OCI-LY7 (cell line): Measurements from ENCODE around the gene CMSS1. TPM values are rescaled to one million over a fixed set of nuclear protein-coding genes. Genes with fewer than 3 reads are reported as not detected.

Experiments
- BruUV-seq: library from RNA; stranded (reverse); fragments of 400-500 nt; replicated peaks from 2 replicates; lab custom pipeline; 2021; lab: Mats Ljungman, UMichigan
- CTCF ChIA-PET: fragments of 300-600 bp; sonication (Branson Sonifier 250); formaldehyde crosslinking; loops from one replicate; lab custom pipeline; 2022; ENCODE audit warnings: antibody characterized with exemption; ENCODE audit not compliant: unreplicated experiment; lab: Charles Lee
- POLR2A ChIA-PET: fragments of 300-600 bp; sonication (Branson Sonifier 250); formaldehyde crosslinking; loops from one replicate; lab custom pipeline; 2022; ENCODE audit warnings: antibody characterized with exemption; lab: Charles Lee
- DNase-seq: peaks from one replicate; pipeline ENCODE4 v3.0.0-alpha.2; 2015; ENCODE audit warnings: low spot score
- H2AFZ ChIP-seq: fragments of 200-600 bp; sonication (generic), shearing (Covaris generic); 2 replicates; pipeline ENCODE4 v1.6.1; 2014; ENCODE audit warnings: mild to moderate bottlenecking, antibody characterized with exemption, low read length, moderate library complexity
- H3K27ac ChIP-seq: fragments of 200-600 bp; sonication (generic); 2 replicates; pipeline ENCODE4 v1.5.1; 2014; ENCODE audit warnings: mixed run types, low read depth, mild to moderate bottlenecking, moderate library complexity, low read length, inconsistent platforms; ENCODE audit not compliant: poor library complexity, severe bottlenecking
- H3K36me3 ChIP-seq: fragments of 200-600 bp; sonication (generic); 2 replicates; pipeline ENCODE4 v1.6.1; 2014; ENCODE audit warnings: mild to moderate bottlenecking, antibody characterized with exemption, low read length, moderate library complexity, mixed read lengths; ENCODE audit not compliant: insufficient read depth
- H3K4me1 ChIP-seq: fragments of 200-600 bp; sonication (generic); 2 replicates; pipeline ENCODE4 v1.5.1; 2014; ENCODE audit warnings: mild to moderate bottlenecking, low read length; ENCODE audit not compliant: insufficient read depth, poor library complexity, severe bottlenecking
- H3K4me2 ChIP-seq: fragments of 200-600 bp; sonication (generic); 2 replicates; pipeline ENCODE4 v1.6.1; 2014; ENCODE audit warnings: mild to moderate bottlenecking, low read length
- H3K4me3 ChIP-seq: fragments of 200-600 bp; sonication (generic); 2 replicates; pipeline ENCODE4 v1.5.1; 2014; ENCODE audit warnings: mild to moderate bottlenecking, low read depth, low read length; ENCODE audit not compliant: poor library complexity, severe bottlenecking
- H3K79me2 ChIP-seq: fragments of 200-600 bp; sonication (generic); 2 replicates; pipeline ENCODE4 v1.6.1; 2016; ENCODE audit warnings: low read depth, mild to moderate bottlenecking, low read length, moderate library complexity, mixed read lengths; ENCODE audit not compliant: insufficient read depth
- H3K9me2 ChIP-seq: fragments of 200-600 bp; sonication (generic); 2 replicates; pipeline ENCODE4 v1.6.1; 2016; ENCODE audit warnings: mild to moderate bottlenecking, low read length, mixed read lengths; ENCODE audit not compliant: insufficient read depth
- H3K9me3 ChIP-seq: fragments of 200-600 bp; sonication (generic); 2 replicates; pipeline ENCODE4 v1.6.1; 2014; ENCODE audit warnings: mild to moderate bottlenecking, mixed run types, low read length, mixed read lengths
- H4K20me1 ChIP-seq: fragments of 200-600 bp; sonication (generic); 2 replicates; pipeline ENCODE4 v1.6.1; 2014; ENCODE audit warnings: mild to moderate bottlenecking, antibody characterized with exemption, low read length, moderate library complexity, mixed read lengths; ENCODE audit not compliant: insufficient read depth
- CTCF ChIP-seq: fragments of 200-600 bp; sonication (generic); conservative IDR thresholded peaks from 2 replicates; pipeline ENCODE4 v1.5.1; 2014; ENCODE audit warnings: mild to moderate bottlenecking, antibody characterized with exemption, low read length, moderate library complexity, mixed read lengths
- EZH2phosphoT487 ChIP-seq: fragments of 200-600 bp; sonication (generic); IDR thresholded peaks from 2 replicates; pipeline ENCODE4 v1.6.1; 2018; ENCODE audit warnings: low read depth, borderline replicate concordance, mild to moderate bottlenecking, mixed run types, antibody characterized with exemption, low read length, moderate library complexity, mixed read lengths
- intact Hi-C: fragments of 100-400 bp; cut with micrococcal nuclease; formaldehyde crosslinking; loops from one replicate; pipeline ENCODE4 v1.10.0; 2022; ENCODE audit not compliant: unreplicated experiment
- total RNA-seq, 2 experiments: library from RNA; depleted of rRNA in 1 of 2; stranded (reverse); fragments of >200 nt in 1 of 2; shearing (Covaris generic) in 1 of 2; gene quantifications; 2 replicates each; pipeline ENCODE4 v1.2.3, GENCODE V29; 2014 to 2022

Gene CMSS1
- total RNA-seq, 2 experiments from 2014 or later: 25.7 to 46.6 TPM

- BruUV-seq: no TSS peak
- no peaks in the 10 kb centered on the region for H3K36me3 ChIP-seq
- no peak overlapping the region for H3K4me2 ChIP-seq
- no peaks in the 10 kb centered on the region for H3K9me3 ChIP-seq
- no peak overlapping the region for H2AFZ ChIP-seq
- H3K9me2 ChIP-seq: no peaks in the 10 kb centered on the region
- H3K27ac ChIP-seq: no peak overlapping the region
- TF ChIP-seq CTCF (no peak), EZH2phosphoT487 (no peak)
- H3K4me1 ChIP-seq: no peaks in the 10 kb centered on the region
- DNase-seq: no peak
- H4K20me1 ChIP-seq: no peaks in the 10 kb centered on the region
- no peaks in the 10 kb centered on the region for H3K79me2 ChIP-seq
- H3K4me3 ChIP-seq: no peak overlapping the region
- intact Hi-C loops: no loop called here
- ChIA-PET POLR2A (interaction anchor here (0.7 kb wide), 1 partner anchor 837 kb away, joined by 3 read pairs; no protein-coding TSS in a partner anchor), CTCF (no interaction called here)
Measured at GRCh38 chr3:99969136-99969535, 151.5 kb downstream of the CMSS1 start.

- H3K9me2 ChIP-seq: no peaks in the 10 kb centered on the region
- ChIA-PET CTCF (interaction anchor here (0.5 kb wide), 1 partner anchor 34 kb away, joined by 4 read pairs; no protein-coding TSS in a partner anchor), POLR2A (no interaction called here)
- no TSS peak for BruUV-seq
- no peak for DNase-seq
- H3K36me3 ChIP-seq: no peaks in the 10 kb centered on the region
- intact Hi-C loops: no loop called here
- no peak overlapping the region for H3K4me2 ChIP-seq
- no peaks in the 10 kb centered on the region for H3K4me1 ChIP-seq
- H3K27ac ChIP-seq: no peak overlapping the region
- no peaks in the 10 kb centered on the region for H3K9me3 ChIP-seq
- no peak overlapping the region for H3K4me3 ChIP-seq
- no peak overlapping the region for H2AFZ ChIP-seq
- no peaks in the 10 kb centered on the region for H3K79me2 ChIP-seq
- no peaks in the 10 kb centered on the region for H4K20me1 ChIP-seq
- TF ChIP-seq EZH2phosphoT487 (no peak), CTCF (no peak)
Measured at GRCh38 chr3:99970198-99970597, 152.5 kb downstream of the CMSS1 start.

GRCh38 chr3:99971761-99972160 lies 154.1 kb downstream of the CMSS1 start:
- Histone ChIP-seq H3K79me2 (no peaks in the 10 kb centered on the region), H3K9me3 (no peaks in the 10 kb centered on the region), H3K36me3 (no peaks in the 10 kb centered on the region), H3K4me1 (no peaks in the 10 kb centered on the region), H3K9me2 (no peaks in the 10 kb centered on the region), H4K20me1 (no peaks in the 10 kb centered on the region), H3K27ac (no peak overlapping the region), H2AFZ (no peak overlapping the region), H3K4me3 (no peak overlapping the region), H3K4me2 (no peak overlapping the region)
- ChIA-PET CTCF (no interaction called here), POLR2A (interaction anchor here (0.8 kb wide), 1 partner anchor 8 kb away, joined by 3 read pairs; no protein-coding TSS in a partner anchor)
- no TSS peak for BruUV-seq
- no peak for TF ChIP-seq EZH2phosphoT487
- TF ChIP-seq CTCF: no peak
- no peak for DNase-seq
- intact Hi-C loops: no loop called here
